Activated T-cell treated with anti-CD3 and anti-CD28 coated beads, Interleukin-2, amount 50 U/mL, for 4 hours (primary cell): ENCODE results near the gene SLC25A48. TPM values are rescaled to one million over a fixed set of nuclear protein-coding genes. Genes with fewer than 3 reads are reported as not detected.
A peak's percentile ranks its signal among the peaks of the same experiment; 100 is the strongest.
"Not testable (repeated sequence)": the region's sequence is repeated elsewhere in the genome, so short reads cannot be mapped to it uniquely, and the experiment has no call there.

Source experiments
- ATAC-seq, 2 donors: fragments of 200-7000 bp; cut with Tn5 transposase; one replicate each; pipeline ENCODE4 v1.10.0; 2021
- DNase-seq: peaks from one replicate; pipeline ENCODE4 v3.0.0-alpha.2; 2020
- H3K27me3 Mint-ChIP-seq: one replicate; pipeline ENCODE4 v1.8.0; 2021; ENCODE audit warnings: low read depth, mixed read lengths
- H3K36me3 Mint-ChIP-seq: one replicate; pipeline ENCODE4 v1.8.0; 2022; ENCODE audit warnings: mixed read lengths; ENCODE audit not compliant: insufficient read depth
- H3K4me1 Mint-ChIP-seq: one replicate; pipeline ENCODE4 v1.8.0; 2021; ENCODE audit warnings: low read depth, mixed read lengths
- H3K4me3 Mint-ChIP-seq: one replicate; pipeline ENCODE4 v1.8.0; 2021; ENCODE audit warnings: mild to moderate bottlenecking, moderate library complexity, mixed read lengths
- H3K9me3 Mint-ChIP-seq: one replicate; pipeline ENCODE4 v1.8.0; 2021; ENCODE audit warnings: mixed read lengths
- total RNA-seq, 3 donors: library from RNA; stranded (reverse); gene quantifications; one replicate each; pipeline ENCODE4 v1.2.1, GENCODE V29; 2021

Gene SLC25A48
- total RNA-seq, 3 donors from 2014 or later: not detected

DNA sequence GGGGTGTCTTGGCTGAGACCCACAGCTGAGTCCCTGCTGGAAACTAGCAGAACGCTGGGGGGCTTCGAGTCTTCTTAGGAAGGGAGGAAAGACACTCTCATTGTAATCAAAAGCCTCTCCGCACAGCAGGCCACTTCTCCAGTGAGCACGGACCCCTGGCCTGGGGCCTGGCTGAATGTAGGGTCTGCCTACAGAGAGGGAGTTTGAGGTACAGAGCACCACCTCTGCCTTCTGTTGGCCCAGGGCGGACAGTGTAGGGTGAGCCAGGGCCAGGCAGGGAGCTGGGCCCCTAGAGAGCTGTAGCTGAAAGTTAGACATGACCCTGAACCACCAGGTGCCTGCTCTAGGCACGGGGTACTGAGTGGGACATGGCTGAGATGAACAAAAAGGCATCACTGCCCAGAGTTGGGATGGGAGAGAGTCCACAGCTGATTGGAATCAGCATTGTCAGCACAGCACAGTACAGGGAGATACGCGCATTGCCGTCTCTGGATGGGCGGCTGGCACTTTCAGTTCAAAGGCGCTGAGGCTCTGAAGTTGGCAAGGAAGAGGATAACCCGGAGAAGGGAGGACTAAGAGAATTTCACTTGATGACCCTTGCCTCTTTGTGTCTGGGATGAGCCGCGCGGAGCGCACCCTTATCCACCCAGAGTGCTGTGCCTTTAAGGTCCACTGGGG lies 363 bp upstream of the SLC25A48 start:
- Mint-ChIP-seq H3K4me3 (no peak overlapping the region), H3K9me3 (peaks cover 5% of the 10 kb centered on the region), H3K27me3 (peaks cover 50% of the 10 kb centered on the region), H3K36me3 (no peaks in the 10 kb centered on the region), H3K4me1 (peaks cover 4% of the 10 kb centered on the region)
- DNase-seq (no peak), ATAC-seq (peak in 1 of 2 donors; percentile 20)

DNA sequence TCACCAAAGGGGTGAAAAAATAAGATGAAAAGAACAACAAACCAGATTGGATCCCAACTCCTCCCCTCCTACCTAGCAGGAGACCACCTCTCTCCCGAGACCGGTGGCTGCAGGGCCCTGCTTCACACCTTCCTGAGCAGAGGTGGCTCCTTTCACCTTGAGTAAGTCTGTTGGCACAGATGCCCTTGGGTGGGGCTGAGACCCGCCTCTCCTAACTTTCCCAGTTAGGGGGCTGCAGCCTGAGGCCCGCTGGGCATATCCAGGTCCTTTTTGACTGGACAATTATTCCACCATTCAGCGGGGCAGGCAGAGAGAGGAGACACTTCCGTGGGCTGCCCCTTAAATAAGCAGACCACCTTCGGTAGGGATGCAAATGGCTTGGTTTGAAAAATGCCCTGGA lies 1.3 kb downstream of the SLC25A48 start:
- DNase-seq: no peak
- Mint-ChIP-seq H3K9me3 (peaks cover 5% of the 10 kb centered on the region), H3K27me3 (peaks cover 43% of the 10 kb centered on the region), H3K4me3 (no peak overlapping the region), H3K36me3 (no peaks in the 10 kb centered on the region), H3K4me1 (peaks cover 4% of the 10 kb centered on the region)
- ATAC-seq: no peak

DNA sequence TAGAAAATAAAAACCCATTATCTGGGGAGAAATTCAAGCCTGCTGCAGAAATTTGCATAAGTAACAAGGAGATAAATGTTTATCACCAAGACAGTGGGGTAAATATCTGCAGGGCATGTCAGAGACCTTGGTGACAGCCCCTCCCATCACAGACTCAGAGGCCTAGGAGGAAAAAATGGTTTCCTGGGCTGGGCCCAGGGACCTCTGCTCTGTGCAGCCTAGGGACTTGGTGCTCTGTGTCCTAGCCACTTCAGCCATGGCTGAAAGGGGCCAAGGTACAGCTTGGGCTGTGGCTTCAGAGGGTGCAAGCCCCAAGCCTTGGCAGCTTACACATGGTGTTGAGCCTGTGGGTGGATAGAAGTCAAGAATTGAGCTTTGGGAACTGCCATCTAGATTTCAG lies 3.9 kb downstream of the SLC25A48 start:
- not testable (repeated sequence) for H3K9me3 Mint-ChIP-seq, DNase-seq, H3K4me3 Mint-ChIP-seq, H3K36me3 Mint-ChIP-seq, H3K4me1 Mint-ChIP-seq, ATAC-seq
- peaks cover 42% of the 10 kb centered on the region for H3K27me3 Mint-ChIP-seq

DNA sequence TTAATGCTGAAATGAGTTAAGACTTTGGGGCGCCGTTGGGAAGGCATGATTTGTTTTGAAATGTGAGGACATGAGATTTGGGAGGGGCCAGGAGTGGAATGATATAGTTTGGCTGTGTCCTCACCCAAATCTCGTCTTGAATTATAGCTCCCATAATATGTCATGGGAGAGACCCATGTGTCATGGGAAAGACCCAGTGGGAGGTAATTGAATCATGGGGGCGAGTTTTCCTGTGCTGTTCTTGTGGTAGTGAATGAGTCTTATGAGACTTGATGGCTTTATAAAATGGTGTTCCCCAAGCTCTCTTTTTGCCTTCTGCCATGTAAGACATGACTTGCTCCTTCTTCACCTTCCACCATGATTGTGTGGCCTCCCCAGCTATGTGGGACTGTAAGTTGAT lies 5.1 kb downstream of the SLC25A48 start:
- H3K4me3 Mint-ChIP-seq: no peak overlapping the region
- no peaks in the 10 kb centered on the region for H3K36me3 Mint-ChIP-seq
- no peak for ATAC-seq
- no peaks in the 10 kb centered on the region for H3K4me1 Mint-ChIP-seq
- peaks cover 34% of the 10 kb centered on the region for H3K27me3 Mint-ChIP-seq
- DNase-seq: no peak
- H3K9me3 Mint-ChIP-seq: peaks cover 5% of the 10 kb centered on the region

DNA sequence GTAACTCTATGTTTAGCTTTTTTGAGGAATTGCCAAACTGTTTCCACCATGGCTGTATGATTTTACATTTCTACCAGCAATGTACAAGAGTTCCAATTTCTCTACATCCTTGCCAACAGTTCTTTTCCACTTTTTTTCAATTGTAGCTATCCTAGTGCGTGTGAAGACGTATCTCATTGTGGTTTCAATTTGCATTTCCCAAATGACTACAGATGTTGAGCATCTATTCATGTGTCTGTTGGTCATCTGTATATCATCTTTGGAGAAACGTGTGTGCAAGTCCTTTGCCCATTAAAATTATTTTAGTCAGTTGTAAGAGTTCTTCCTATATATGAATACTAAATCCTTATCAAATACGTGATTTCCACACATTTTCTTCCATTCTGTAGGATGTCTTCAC lies 6.5 kb downstream of the SLC25A48 start:
- H3K4me3 Mint-ChIP-seq: no peak overlapping the region
- peaks cover 5% of the 10 kb centered on the region for H3K9me3 Mint-ChIP-seq
- H3K36me3 Mint-ChIP-seq: no peaks in the 10 kb centered on the region

DNA sequence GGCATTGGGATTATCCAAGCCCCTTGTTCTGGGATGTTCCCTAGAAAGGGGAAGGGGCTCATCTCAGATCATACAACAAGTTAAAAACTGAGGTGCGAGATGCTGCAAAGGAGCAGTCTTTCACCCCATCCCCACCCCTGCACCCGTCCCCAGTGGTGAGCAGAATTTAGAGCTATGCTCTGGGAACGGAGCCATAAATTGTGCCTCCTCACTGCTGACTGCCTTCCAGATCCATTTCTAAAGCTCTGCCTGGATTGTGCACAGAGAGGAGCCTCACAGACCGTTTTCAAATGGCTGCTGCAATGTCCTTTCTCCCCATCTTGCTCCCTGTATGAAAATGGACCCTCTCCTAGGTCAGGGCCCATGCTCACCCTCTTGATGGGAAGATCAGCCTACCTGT lies 8.3 kb downstream of the SLC25A48 start:
- Mint-ChIP-seq H3K27me3 (peaks cover 23% of the 10 kb centered on the region), H3K4me1 (no peaks in the 10 kb centered on the region), H3K4me3 (no peak overlapping the region), H3K9me3 (peaks cover 4% of the 10 kb centered on the region), H3K36me3 (no peaks in the 10 kb centered on the region)
- DNase-seq: no peak
- no peak for ATAC-seq

More for the DNA sequence above, 6.5 kb downstream of the SLC25A48 start:
- Mint-ChIP-seq H3K27me3 (peaks cover 30% of the 10 kb centered on the region), H3K4me1 (no peaks in the 10 kb centered on the region)
- no peak for ATAC-seq
- DNase-seq: no peak

DNA sequence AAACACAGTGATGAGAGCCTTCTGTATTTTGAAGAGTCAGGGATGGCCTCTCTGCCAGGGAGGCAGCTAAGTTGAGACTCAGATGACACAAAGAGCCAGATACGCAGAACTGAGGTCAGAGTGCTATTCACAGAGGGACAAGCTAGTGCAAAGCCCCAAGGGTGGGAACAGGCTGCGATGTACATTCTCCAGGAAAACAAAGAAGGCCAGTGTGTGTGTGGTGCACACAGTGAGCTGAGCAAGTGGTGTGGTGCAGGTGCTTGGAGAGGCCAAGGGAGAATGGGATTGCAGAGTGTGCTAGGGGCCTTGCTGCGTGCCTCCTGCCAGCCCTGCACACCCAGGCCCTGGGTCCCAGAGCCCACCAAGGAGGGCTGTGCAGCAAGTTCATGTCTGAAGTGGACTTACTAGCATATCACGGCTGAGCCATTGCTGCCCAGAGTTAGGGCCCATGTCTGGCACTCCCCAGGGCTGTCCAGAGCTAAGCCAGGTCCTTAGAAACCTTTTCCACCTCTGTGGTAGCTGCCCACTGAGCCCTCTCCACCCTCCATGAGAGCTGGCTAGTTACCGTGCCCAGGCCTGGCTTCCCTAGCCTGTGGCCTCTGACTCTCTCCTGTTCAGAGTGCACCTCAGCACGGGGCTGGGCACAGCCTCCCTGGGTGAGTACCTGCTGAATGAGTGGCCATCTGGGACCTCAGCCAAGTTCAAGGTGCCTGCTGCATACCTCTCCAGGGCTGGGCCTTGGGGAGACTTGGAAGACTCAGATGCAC lies 9.3 kb downstream of the SLC25A48 start:
- ATAC-seq (no peak), DNase-seq (no peak)
- Mint-ChIP-seq H3K9me3 (no peaks in the 10 kb centered on the region), H3K4me3 (no peak overlapping the region), H3K4me1 (no peaks in the 10 kb centered on the region), H3K27me3 (peaks cover 23% of the 10 kb centered on the region), H3K36me3 (no peaks in the 10 kb centered on the region)

DNA sequence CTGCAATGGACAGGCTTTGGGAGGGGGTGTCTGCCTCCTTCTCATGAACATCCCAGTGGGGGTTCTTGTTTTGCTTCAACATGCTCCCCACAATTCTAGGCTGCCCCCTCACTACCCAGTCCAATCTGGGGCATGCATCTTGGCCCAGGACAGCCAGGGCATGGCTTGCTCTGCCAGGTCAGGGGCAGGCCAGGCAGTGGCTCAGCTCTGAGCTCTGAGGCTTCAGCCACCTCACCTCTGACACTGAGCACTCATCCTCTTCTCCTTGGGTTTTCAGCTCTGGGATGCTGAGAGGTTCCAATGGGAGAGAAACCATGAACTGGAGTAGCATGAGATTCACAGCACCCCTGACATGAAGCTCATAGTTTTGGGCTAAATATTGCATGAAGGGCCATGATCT lies 11.8 kb downstream of the SLC25A48 start:
- no peak for DNase-seq
- Mint-ChIP-seq H3K36me3 (no peaks in the 10 kb centered on the region), H3K4me3 (no peak overlapping the region), H3K9me3 (no peaks in the 10 kb centered on the region), H3K27me3 (peaks cover 17% of the 10 kb centered on the region), H3K4me1 (no peaks in the 10 kb centered on the region)
- ATAC-seq: no peak

DNA sequence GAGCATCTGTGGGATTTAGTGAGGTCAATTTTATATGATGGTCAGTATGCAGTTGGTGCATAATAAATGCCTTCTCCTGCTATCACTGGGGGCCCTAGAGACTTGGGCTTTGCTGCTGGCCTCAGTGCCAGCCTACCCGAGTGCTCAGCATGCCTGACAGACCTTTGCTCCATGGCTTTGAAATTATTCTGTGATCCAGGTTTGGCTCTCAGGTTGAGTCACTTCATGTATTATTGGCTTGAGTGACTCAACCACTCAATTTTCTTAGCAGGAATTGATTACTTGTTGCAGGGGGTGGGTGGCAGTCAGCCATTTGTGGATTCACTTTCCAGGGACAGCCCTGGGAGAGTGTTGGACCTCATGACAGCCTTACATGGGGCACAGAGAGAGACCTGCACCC lies 13.5 kb downstream of the SLC25A48 start:
- DNase-seq: no peak
- no peak for ATAC-seq
- Mint-ChIP-seq H3K27me3 (peaks cover 10% of the 10 kb centered on the region), H3K9me3 (no peaks in the 10 kb centered on the region), H3K36me3 (no peaks in the 10 kb centered on the region), H3K4me3 (no peak overlapping the region), H3K4me1 (no peaks in the 10 kb centered on the region)

DNA sequence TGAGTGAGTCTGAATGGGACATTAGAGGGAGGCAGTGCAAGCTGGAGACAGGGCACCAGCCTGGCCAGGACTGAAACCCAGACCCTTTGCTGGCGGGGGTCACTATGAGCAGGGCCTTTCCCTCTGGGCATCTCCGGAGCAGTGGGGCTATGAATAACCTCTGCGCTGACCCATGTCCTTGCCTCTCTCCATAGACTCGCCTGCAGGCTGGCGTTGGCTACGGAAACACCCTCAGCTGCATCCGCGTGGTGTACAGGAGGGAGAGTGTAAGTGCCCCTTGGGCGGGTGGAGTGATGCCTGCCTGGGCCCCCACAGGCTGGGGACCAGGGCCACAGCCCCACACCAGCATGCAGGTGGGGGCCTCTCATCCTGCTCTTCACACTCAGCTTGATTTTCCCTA lies 15.8 kb downstream of the SLC25A48 start:
- no peak for DNase-seq
- peaks cover 3% of the 10 kb centered on the region for H3K27me3 Mint-ChIP-seq
- peak in 1 of 2 donors; percentile 16 for ATAC-seq
- no peaks in the 10 kb centered on the region for H3K36me3 Mint-ChIP-seq
- no peak overlapping the region for H3K4me3 Mint-ChIP-seq
- no peaks in the 10 kb centered on the region for H3K4me1 Mint-ChIP-seq
- H3K9me3 Mint-ChIP-seq: no peaks in the 10 kb centered on the region

DNA sequence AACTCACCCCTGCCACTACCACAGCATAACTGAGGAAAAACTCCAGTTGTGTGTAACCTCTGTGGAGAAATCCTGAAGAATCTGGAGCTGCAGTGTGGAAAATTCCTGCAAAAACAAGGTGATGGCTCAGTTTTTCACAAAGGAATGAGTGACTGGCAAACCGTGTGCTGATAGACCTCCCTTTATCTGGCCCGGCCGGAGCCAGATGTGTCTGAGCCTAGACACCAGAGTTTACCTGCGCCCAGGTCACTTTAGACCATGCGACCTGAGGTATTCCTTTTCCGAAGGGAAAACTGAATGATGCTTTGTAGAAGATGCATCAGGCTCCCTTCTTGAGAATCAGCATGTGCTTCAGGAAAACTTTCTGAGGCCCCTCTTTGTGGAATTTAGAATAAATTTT lies 16.2 kb downstream of the SLC25A48 start:
- no peak overlapping the region for H3K4me3 Mint-ChIP-seq
- H3K4me1 Mint-ChIP-seq: no peaks in the 10 kb centered on the region
- no peaks in the 10 kb centered on the region for H3K9me3 Mint-ChIP-seq
- no peaks in the 10 kb centered on the region for H3K36me3 Mint-ChIP-seq
- ATAC-seq: no peak
- H3K27me3 Mint-ChIP-seq: peaks cover 3% of the 10 kb centered on the region
- no peak for DNase-seq

DNA sequence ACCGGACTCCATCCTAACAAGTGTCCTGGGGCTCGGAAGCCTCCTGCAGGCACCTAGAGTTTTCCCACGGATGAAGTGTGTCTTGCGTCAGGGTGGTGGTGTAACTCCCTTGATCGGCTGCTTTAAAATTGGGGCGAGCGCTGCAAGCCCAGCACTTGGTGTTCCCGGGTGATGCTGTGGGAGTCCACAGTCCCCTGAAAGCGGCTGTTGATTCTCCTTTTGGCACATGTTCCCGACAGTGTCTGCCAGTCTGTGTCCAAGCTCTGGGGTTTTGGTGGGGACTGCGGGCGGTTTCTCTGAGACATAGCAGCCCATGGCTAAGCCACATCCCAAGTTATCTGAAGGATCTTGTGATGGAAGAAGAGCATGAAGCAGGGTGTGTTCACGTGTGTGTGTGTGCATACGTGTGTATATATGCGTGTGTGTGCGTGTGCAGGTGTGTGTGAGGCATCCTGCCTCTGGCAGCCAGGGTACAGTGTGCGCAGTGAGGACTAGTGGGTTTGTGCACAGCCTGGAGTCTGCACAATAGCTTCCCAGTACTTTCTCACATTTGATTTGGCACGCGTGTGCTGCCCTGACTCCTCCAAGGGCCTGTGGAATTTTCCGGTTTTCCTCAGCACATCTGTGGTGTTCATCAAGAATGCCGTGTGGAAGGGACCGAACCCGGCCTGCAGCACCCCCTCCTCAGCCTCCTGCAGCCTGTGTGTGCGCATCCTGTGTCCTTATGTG lies 16.9 kb downstream of the SLC25A48 start:
- Mint-ChIP-seq H3K4me1 (no peaks in the 10 kb centered on the region), H3K4me3 (no peak overlapping the region), H3K9me3 (no peaks in the 10 kb centered on the region), H3K27me3 (peaks cover 5% of the 10 kb centered on the region), H3K36me3 (no peaks in the 10 kb centered on the region)
- no peak for DNase-seq
- no peak for ATAC-seq

DNA sequence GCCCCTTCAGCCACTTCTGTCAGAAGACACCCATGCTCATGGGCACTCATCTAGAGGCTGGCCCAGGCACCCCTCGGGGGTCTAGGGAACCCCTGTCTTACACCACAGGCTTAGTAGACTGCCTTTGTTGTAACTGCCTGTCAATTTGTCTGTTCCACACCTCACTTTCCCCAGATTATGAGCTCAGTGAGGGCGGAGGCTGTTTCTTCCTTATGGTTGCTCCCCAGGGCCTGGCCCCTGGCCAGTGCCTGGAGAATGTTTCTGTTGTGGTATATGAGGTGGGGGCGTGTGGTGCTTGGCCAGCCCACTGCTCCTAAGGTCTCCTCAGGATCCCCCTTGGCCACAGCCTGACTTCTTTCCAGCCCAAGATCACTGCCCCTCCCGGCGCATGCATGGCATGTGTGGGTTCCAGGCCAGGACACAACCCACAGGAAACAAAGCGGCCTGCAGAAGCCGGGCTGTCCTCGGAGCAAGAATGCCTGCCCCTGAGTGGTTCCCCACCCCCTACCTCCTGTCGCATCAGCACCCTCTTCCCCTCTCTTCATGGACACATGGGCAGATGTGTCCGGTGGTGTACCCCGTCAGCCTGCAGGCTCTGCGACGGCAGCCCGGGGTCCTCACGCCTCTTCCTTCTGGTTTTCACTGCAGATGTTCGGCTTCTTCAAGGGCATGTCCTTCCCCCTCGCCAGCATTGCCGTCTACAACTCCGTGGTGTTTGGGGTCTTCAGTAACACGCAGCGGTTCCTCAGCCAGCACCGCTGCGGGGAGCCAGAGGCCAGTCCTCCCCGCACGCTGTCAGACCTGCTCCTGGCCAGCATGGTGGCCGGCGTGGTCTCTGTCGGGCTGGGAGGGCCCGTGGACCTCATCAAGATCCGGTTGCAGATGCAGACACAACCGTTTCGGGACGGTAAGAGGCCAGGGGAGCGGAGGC lies 17.7 kb downstream of the SLC25A48 start:
- H3K27me3 Mint-ChIP-seq: peaks cover 6% of the 10 kb centered on the region

More for the DNA sequence above, 17.7 kb downstream of the SLC25A48 start:
- Mint-ChIP-seq H3K4me3 (no peak overlapping the region), H3K9me3 (no peaks in the 10 kb centered on the region), H3K36me3 (no peaks in the 10 kb centered on the region), H3K4me1 (no peaks in the 10 kb centered on the region)
- DNase-seq (no peak), ATAC-seq (no peak)
